Measurements from ENCODE around the gene PTPN1. TPM values are rescaled to one million over a fixed set of nuclear protein-coding genes. Genes with fewer than 3 reads are reported as not detected.
"Not testable (repeated sequence)": the region's sequence is repeated elsewhere in the genome, so short reads cannot be mapped to it uniquely, and the experiment has no call there.

PTPN1 gene
- total RNA-seq, 1 experiment from 2014 or later, result 65.2 TPM

GRCh38 chr20:50537546-50538201 lies 27.5 kb downstream of the PTPN1 start:
- H3K27me3 ChIP-seq (replicated peaks; ENCODE audit: control insufficient read depth, insufficient read depth, low read length), result no peaks in the 10 kb centered on the region
- H3K27ac Mint-ChIP-seq (ENCODE audit: unreplicated experiment), result peak overlapping the region; percentile 13
- no peak for TF ChIP-seq CTCF (IDR thresholded peaks at IDR 0.05; ENCODE audit: insufficient read depth in 1 of 2, low read depth in 1 of 2, low read length in 1 of 2, severe bottlenecking in 1 of 2, unreplicated experiment in 1 of 2)
- H3K4me3 ChIP-seq (ENCODE audit: low read depth, low read length), result no peak overlapping the region
- intact Hi-C loops (cut with micrococcal nuclease; ENCODE audit: unreplicated experiment), result loop anchor here (1.0 kb wide), 1 partner anchor 27 kb away; the partner anchor contains the start of gene PTPN1
- CTCF ChIA-PET, result interaction anchor here (0.6 to 0.9 kb wide), 5 partner anchors 33 to 1024 kb away, joined by 3 to 4 read pairs (median 3); no protein-coding TSS in a partner anchor
- no peaks in the 10 kb centered on the region for H3K27me3 Mint-ChIP-seq (ENCODE audit: insufficient read depth, unreplicated experiment)
- H3K4me1 ChIP-seq, result peaks cover 55% of the 10 kb centered on the region
- H3K9me3 ChIP-seq, result no peaks in the 10 kb centered on the region
- H3K4me1 Mint-ChIP-seq (ENCODE audit: low read depth, unreplicated experiment), result peaks cover 45% of the 10 kb centered on the region
- H3K36me3 ChIP-seq (ENCODE audit: control insufficient read depth, insufficient read depth, low read length), result no peaks in the 10 kb centered on the region
- no peaks in the 10 kb centered on the region for H3K36me3 Mint-ChIP-seq (ENCODE audit: insufficient read depth, unreplicated experiment)
- H3K4me3 Mint-ChIP-seq (ENCODE audit: unreplicated experiment), result no peak overlapping the region
- no peaks in the 10 kb centered on the region for H3K9me3 Mint-ChIP-seq (ENCODE audit: unreplicated experiment)
- POLR2A ChIA-PET, result interaction anchor here (0.6 to 0.7 kb wide), 6 partner anchors 12 to 422 kb away, joined by 3 to 5 read pairs (median 4); partner anchors contain the start of gene PTPN1
- no TSS peak for BruUV-seq (replicated peaks)
- no peak for DNase-seq

GRCh38 chr20:50538276-50538675 lies 28.1 kb downstream of the PTPN1 start:
- intact Hi-C loops (cut with micrococcal nuclease; ENCODE audit: unreplicated experiment), result loop anchor here (1.0 kb wide), 1 partner anchor 28 kb away; the partner anchor contains the start of gene PTPN1
- BruUV-seq (replicated peaks), result no TSS peak
- no peak for TF ChIP-seq CTCF (IDR thresholded peaks at IDR 0.05; ENCODE audit: insufficient read depth in 1 of 2, low read depth in 1 of 2, low read length in 1 of 2, severe bottlenecking in 1 of 2, unreplicated experiment in 1 of 2)
- H3K27me3 ChIP-seq (replicated peaks; ENCODE audit: control insufficient read depth, insufficient read depth, low read length), result no peaks in the 10 kb centered on the region
- DNase-seq, result peak in 1 of 2 experiments; percentile 55
- no peak overlapping the region for H3K4me3 Mint-ChIP-seq (ENCODE audit: unreplicated experiment)
- no peaks in the 10 kb centered on the region for H3K9me3 Mint-ChIP-seq (ENCODE audit: unreplicated experiment)
- POLR2A ChIA-PET, result interaction anchor here (0.6 to 0.7 kb wide), 5 partner anchors 12 to 423 kb away, joined by 3 to 4 read pairs (median 4); partner anchors contain the start of gene PTPN1
- peak overlapping the region; percentile 13 for H3K27ac Mint-ChIP-seq (ENCODE audit: unreplicated experiment)
- H3K36me3 ChIP-seq (ENCODE audit: control insufficient read depth, insufficient read depth, low read length), result no peaks in the 10 kb centered on the region
- CTCF ChIA-PET, result interaction anchor here (0.6 to 0.9 kb wide), 5 partner anchors 32 to 1025 kb away, joined by 3 to 4 read pairs (median 3); no protein-coding TSS in a partner anchor
- peaks cover 45% of the 10 kb centered on the region for H3K4me1 Mint-ChIP-seq (ENCODE audit: low read depth, unreplicated experiment)
- no peaks in the 10 kb centered on the region for H3K9me3 ChIP-seq
- H3K27me3 Mint-ChIP-seq (ENCODE audit: insufficient read depth, unreplicated experiment), result no peaks in the 10 kb centered on the region
- no peak overlapping the region for H3K4me3 ChIP-seq (ENCODE audit: low read depth, low read length)
- peaks cover 55% of the 10 kb centered on the region for H3K4me1 ChIP-seq
- no peaks in the 10 kb centered on the region for H3K36me3 Mint-ChIP-seq (ENCODE audit: insufficient read depth, unreplicated experiment)

DNA sequence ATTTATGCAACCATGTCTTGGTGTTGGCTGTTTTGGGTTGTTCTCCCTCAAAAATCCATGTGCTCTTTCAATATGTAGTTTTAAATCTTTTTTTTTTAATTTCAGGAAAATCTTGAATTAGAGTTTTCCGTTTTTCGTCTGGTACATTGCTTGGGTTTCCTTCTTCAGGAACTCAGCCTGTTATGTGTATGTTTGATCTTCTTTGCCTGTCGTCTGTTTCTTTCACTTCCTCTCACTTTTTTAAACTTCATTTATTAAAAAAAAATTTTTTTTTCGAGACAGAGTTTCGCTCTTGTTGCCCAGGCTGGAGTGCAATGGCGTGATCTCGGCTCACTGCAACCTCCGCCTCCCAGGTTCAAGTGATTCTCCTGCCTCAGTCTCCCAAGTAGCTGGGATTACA lies 29.6 kb downstream of the PTPN1 start:
- H3K4me3 Mint-ChIP-seq (ENCODE audit: unreplicated experiment); intact Hi-C loops (cut with micrococcal nuclease; ENCODE audit: unreplicated experiment); H3K36me3 ChIP-seq (ENCODE audit: control insufficient read depth, insufficient read depth, low read length); DNase-seq; H3K36me3 Mint-ChIP-seq (ENCODE audit: insufficient read depth, unreplicated experiment); H3K27me3 ChIP-seq (replicated peaks; ENCODE audit: control insufficient read depth, insufficient read depth, low read length); POLR2A ChIA-PET; H3K4me3 ChIP-seq (ENCODE audit: low read depth, low read length); H3K9me3 Mint-ChIP-seq (ENCODE audit: unreplicated experiment); H3K27ac Mint-ChIP-seq (ENCODE audit: unreplicated experiment); BruUV-seq (replicated peaks); H3K27me3 Mint-ChIP-seq (ENCODE audit: insufficient read depth, unreplicated experiment); H3K9me3 ChIP-seq: not testable (repeated sequence)
- CTCF ChIA-PET, result interaction anchor here (0.6 to 1.2 kb wide), 2 partner anchors 35 to 366 kb away, joined by 3 read pairs; no protein-coding TSS in a partner anchor
- H3K4me1 Mint-ChIP-seq (ENCODE audit: low read depth, unreplicated experiment), result peaks cover 44% of the 10 kb centered on the region
- H3K4me1 ChIP-seq, result peaks cover 54% of the 10 kb centered on the region

Data from Caco-2 (cell line).